Activated CD4-positive, alpha-beta T cell treated with anti-CD3 and anti-CD28 coated beads for 36 hours (primary cell): ENCODE results near the gene PPA2. TPM values are rescaled to one million over a fixed set of nuclear protein-coding genes. Genes with fewer than 3 reads are reported as not detected.

Experiments used
- ATAC-seq: fragments of 200-7000 bp; cut with Tn5 transposase; one replicate; pipeline ENCODE4 v1.10.0; 2021; ENCODE audit warnings: mild to moderate bottlenecking, moderate library complexity
- CTCF ChIA-PET: fragments of 350-600 bp; sonication (Branson Sonifier 250); formaldehyde crosslinking; loops from one replicate; lab custom pipeline; 2021; ENCODE audit warnings: antibody characterized with exemption; lab: Charles Lee
- POLR2A ChIA-PET: fragments of 350-600 bp; sonication (Branson Sonifier 250); formaldehyde crosslinking; loops from one replicate; lab custom pipeline; 2021; ENCODE audit warnings: antibody characterized with exemption, inconsistent platforms; lab: Charles Lee
- DNase-seq: peaks from one replicate; pipeline ENCODE4 v3.0.0-alpha.2; 2020
- H3K27ac Mint-ChIP-seq: one replicate; pipeline ENCODE4 v1.8.0; 2021; ENCODE audit warnings: mixed read lengths
- H3K27me3 Mint-ChIP-seq: one replicate; pipeline ENCODE4 v1.8.0; 2021; ENCODE audit warnings: mixed read lengths
- H3K36me3 Mint-ChIP-seq: one replicate; pipeline ENCODE4 v1.8.0; 2021; ENCODE audit warnings: low read depth, mixed read lengths
- H3K4me1 Mint-ChIP-seq: one replicate; pipeline ENCODE4 v1.8.0; 2021; ENCODE audit warnings: mixed read lengths
- H3K4me3 Mint-ChIP-seq: one replicate; pipeline ENCODE4 v1.8.0; 2021; ENCODE audit warnings: mild to moderate bottlenecking, moderate library complexity, mixed read lengths
- H3K9me3 Mint-ChIP-seq: one replicate; pipeline ENCODE4 v1.8.0; 2021; ENCODE audit warnings: low read depth, mixed read lengths
- intact Hi-C, 2 experiments: fragments of 100-400 bp; cut with DNase I in 1 of 2; cut with micrococcal nuclease in 1 of 2; formaldehyde crosslinking; loops; one replicate each; pipeline versions ENCODE4 v1.14.2 to v1.15.1; 2022 to 2024; cut with DNase I, micrococcal nuclease
- total RNA-seq, 2 experiments: library from RNA; stranded (reverse); gene quantifications; one replicate each; pipeline ENCODE4 v1.2.3, GENCODE V29; 2021

Gene PPA2
- total RNA-seq, 2 experiments from 2014 or later = 74.6 to 76.3 TPM

- no peak overlapping the region for H3K27ac Mint-ChIP-seq
- ChIA-PET POLR2A (no interaction called here), CTCF (no interaction called here)
- peaks cover 1% of the 10 kb centered on the region for H3K27me3 Mint-ChIP-seq
- DNase-seq (no peak), ATAC-seq (no peak)
- H3K4me1 Mint-ChIP-seq = peaks cover 15% of the 10 kb centered on the region
- no peak overlapping the region for H3K4me3 Mint-ChIP-seq
- no peaks in the 10 kb centered on the region for H3K36me3 Mint-ChIP-seq
- intact Hi-C loops = no loop called here
- H3K9me3 Mint-ChIP-seq = no peaks in the 10 kb centered on the region
These were observed 125.1 kb downstream of the PPA2 start for GRCh38 chr4:105348719-105349118.

GRCh38 chr4:105346869-105347268, 127.0 kb downstream of the PPA2 start:
- no peaks in the 10 kb centered on the region for H3K4me1 Mint-ChIP-seq
- no peaks in the 10 kb centered on the region for H3K9me3 Mint-ChIP-seq
- CTCF ChIA-PET = no interaction called here
- no peak overlapping the region for H3K4me3 Mint-ChIP-seq
- POLR2A ChIA-PET = no interaction called here
- no peak overlapping the region for H3K27ac Mint-ChIP-seq
- H3K27me3 Mint-ChIP-seq = peaks cover 2% of the 10 kb centered on the region
- intact Hi-C loops = no loop called here
- ATAC-seq (no peak), DNase-seq (no peak)
- no peaks in the 10 kb centered on the region for H3K36me3 Mint-ChIP-seq

GRCh38 chr4:105345838-105346237, 128.0 kb downstream of the PPA2 start:
- H3K27ac Mint-ChIP-seq = no peak overlapping the region
- DNase-seq = no peak
- H3K36me3 Mint-ChIP-seq = no peaks in the 10 kb centered on the region
- no peak overlapping the region for H3K4me3 Mint-ChIP-seq
- H3K9me3 Mint-ChIP-seq = no peaks in the 10 kb centered on the region
- POLR2A ChIA-PET = no interaction called here
- intact Hi-C loops = no loop called here
- H3K4me1 Mint-ChIP-seq = no peaks in the 10 kb centered on the region
- peak; percentile 70 for ATAC-seq
- H3K27me3 Mint-ChIP-seq = peaks cover 2% of the 10 kb centered on the region
- CTCF ChIA-PET = no interaction called here

- Mint-ChIP-seq H3K4me1 (no peaks in the 10 kb centered on the region), H3K36me3 (no peaks in the 10 kb centered on the region), H3K9me3 (no peaks in the 10 kb centered on the region), H3K4me3 (no peak overlapping the region), H3K27me3 (peaks cover 2% of the 10 kb centered on the region), H3K27ac (no peak overlapping the region)
- POLR2A ChIA-PET = no interaction called here
- no peak for DNase-seq
- no peak for ATAC-seq
- CTCF ChIA-PET = interaction anchor here (0.6 kb wide), 1 partner anchor 516 kb away, joined by 3 read pairs; no protein-coding TSS in a partner anchor
- intact Hi-C loops = no loop called here
These were observed 128.5 kb downstream of the PPA2 start for GRCh38 chr4:105345358-105345757.

- no peak for ATAC-seq
- POLR2A ChIA-PET = no interaction called here
- Mint-ChIP-seq H3K4me1 (no peaks in the 10 kb centered on the region), H3K9me3 (no peaks in the 10 kb centered on the region), H3K27me3 (peaks cover 2% of the 10 kb centered on the region), H3K27ac (no peak overlapping the region), H3K4me3 (no peak overlapping the region), H3K36me3 (no peaks in the 10 kb centered on the region)
- no peak for DNase-seq
- CTCF ChIA-PET = interaction anchor here (0.7 kb wide), 1 partner anchor 129 kb away, joined by 3 read pairs; no protein-coding TSS in a partner anchor
- intact Hi-C loops = no loop called here
These were observed 129.7 kb downstream of the PPA2 start for GRCh38 chr4:105344141-105344540.

GRCh38 chr4:105343146-105343931, 130.5 kb downstream of the PPA2 start:
- H3K36me3 Mint-ChIP-seq = peaks cover 2% of the 10 kb centered on the region
- H3K4me1 Mint-ChIP-seq = no peaks in the 10 kb centered on the region
- H3K27me3 Mint-ChIP-seq = peaks cover 2% of the 10 kb centered on the region
- DNase-seq (no peak), ATAC-seq (no peak)
- H3K9me3 Mint-ChIP-seq = no peaks in the 10 kb centered on the region
- H3K4me3 Mint-ChIP-seq = no peak overlapping the region
- no peak overlapping the region for H3K27ac Mint-ChIP-seq
- intact Hi-C loops = no loop called here
- ChIA-PET POLR2A (interaction anchor here (0.6 kb wide), 1 partner anchor 76 kb away, joined by 5 read pairs; no protein-coding TSS in a partner anchor), CTCF (no interaction called here)

- ChIA-PET POLR2A (no interaction called here), CTCF (interaction anchor here (1.2 kb wide), 1 partner anchor 140 kb away, joined by 3 read pairs; no protein-coding TSS in a partner anchor)
- Mint-ChIP-seq H3K36me3 (peaks cover 8% of the 10 kb centered on the region), H3K4me1 (peaks cover 17% of the 10 kb centered on the region), H3K27ac (no peak overlapping the region), H3K27me3 (no peaks in the 10 kb centered on the region), H3K4me3 (no peak overlapping the region), H3K9me3 (no peaks in the 10 kb centered on the region)
- DNase-seq = no peak
- no peak for ATAC-seq
- intact Hi-C loops = no loop called here
These were observed 144.8 kb downstream of the PPA2 start for GRCh38 chr4:105329081-105329480.

- no peak overlapping the region for H3K4me3 Mint-ChIP-seq
- H3K4me1 Mint-ChIP-seq = peaks cover 17% of the 10 kb centered on the region
- H3K27me3 Mint-ChIP-seq = no peaks in the 10 kb centered on the region
- ATAC-seq (no peak), DNase-seq (no peak)
- CTCF ChIA-PET = interaction anchor here (1.2 kb wide), 1 partner anchor 141 kb away, joined by 3 read pairs; no protein-coding TSS in a partner anchor
- peaks cover 3% of the 10 kb centered on the region for H3K36me3 Mint-ChIP-seq
- POLR2A ChIA-PET = no interaction called here
- no peak overlapping the region for H3K27ac Mint-ChIP-seq
- no peaks in the 10 kb centered on the region for H3K9me3 Mint-ChIP-seq
- intact Hi-C loops = loop anchor here (1.0 kb wide), 1 partner anchor 22 kb away; no protein-coding TSS in a partner anchor
These were observed 145.9 kb downstream of the PPA2 start for GRCh38 chr4:105327956-105328355.

GRCh38 chr4:105327222-105327621, 146.6 kb downstream of the PPA2 start:
- Mint-ChIP-seq H3K4me3 (no peak overlapping the region), H3K9me3 (no peaks in the 10 kb centered on the region), H3K36me3 (peaks cover 3% of the 10 kb centered on the region), H3K27me3 (no peaks in the 10 kb centered on the region), H3K4me1 (peaks cover 17% of the 10 kb centered on the region), H3K27ac (no peak overlapping the region)
- intact Hi-C loops = loop anchor here (1.0 kb wide), 1 partner anchor 21 kb away; no protein-coding TSS in a partner anchor
- ChIA-PET POLR2A (no interaction called here), CTCF (interaction anchor here (0.6 to 0.8 kb wide), 2 partner anchors 13 to 265 kb away, joined by 3 read pairs; no protein-coding TSS in a partner anchor)
- ATAC-seq (peak; percentile 96), DNase-seq (peak; percentile 35)

Other genes starting within 250 kb of the PPA2 start
- gene ARHGEF38, start 78.6 kb upstream of the PPA2 start, total RNA-seq = not detected
- 10 to 100 TPM; 20.2 to 28.4 TPM for gene INTS12, start 234.6 kb upstream of the PPA2 start, total RNA-seq
- 10 to 100 TPM; 16.1 to 16.3 TPM for gene GSTCD, start 234.7 kb upstream of the PPA2 start, total RNA-seq